Osteoblast (primary cell): ENCODE data around the gene SS18L1. TPM values are rescaled to one million over a fixed set of nuclear protein-coding genes. Genes with fewer than 3 reads are reported as not detected.

Experiments
- DNase-seq: peaks from one replicate; pipeline ENCODE4 v3.0.0; 2011; ENCODE audit warnings: low spot score, mixed read lengths; ENCODE audit not compliant: insufficient read length; ENCODE audit errors: missing footprints
- H2AFZ ChIP-seq: 2 replicates; pipeline ENCODE4 v1.6.0; 2011; ENCODE audit warnings: mild to moderate bottlenecking, low read length
- H3K27ac ChIP-seq: 2 replicates; pipeline ENCODE4 v1.5.1; 2011; ENCODE audit warnings: mild to moderate bottlenecking, low read depth, low read length, moderate library complexity
- H3K27me3 ChIP-seq: 2 replicates; pipeline ENCODE4 v1.6.0; 2012; ENCODE audit warnings: mild to moderate bottlenecking, control low read depth, inconsistent platforms, low read length, moderate library complexity; ENCODE audit not compliant: insufficient read depth
- H3K36me3 ChIP-seq: 2 replicates; pipeline ENCODE4 v1.5.1; 2011; ENCODE audit warnings: mild to moderate bottlenecking, low read length, control low read depth, moderate library complexity; ENCODE audit not compliant: insufficient read depth
- H3K4me1 ChIP-seq: 2 replicates; pipeline ENCODE4 v1.5.1; 2011; ENCODE audit warnings: mild to moderate bottlenecking, low read length, control low read depth, moderate library complexity; ENCODE audit not compliant: insufficient read depth
- H3K4me2 ChIP-seq: 2 replicates; pipeline ENCODE4 v1.6.0; 2011; ENCODE audit warnings: mild to moderate bottlenecking, low read length; ENCODE audit not compliant: insufficient read depth
- H3K4me3 ChIP-seq: fragments of 200-600 bp; sonication (generic); 3 replicates; pipeline ENCODE4 v1.5.1; 2012; ENCODE audit warnings: mild to moderate bottlenecking, low read length, inconsistent platforms; ENCODE audit not compliant: insufficient read depth
- H3K79me2 ChIP-seq: 2 replicates; pipeline ENCODE4 v1.6.0; 2012; ENCODE audit warnings: mild to moderate bottlenecking, low read length, control low read depth, inconsistent platforms; ENCODE audit not compliant: insufficient read depth
- H3K9me3 ChIP-seq: 2 replicates; pipeline ENCODE4 v1.5.1; 2011; ENCODE audit warnings: low read depth, low read length, control low read depth
- H4K20me1 ChIP-seq: 2 replicates; pipeline ENCODE4 v1.6.0; 2012; ENCODE audit warnings: mild to moderate bottlenecking, low read length, control low read depth; ENCODE audit not compliant: insufficient read depth
- CTCF ChIP-seq: IDR thresholded peaks from 2 replicates; pipeline ENCODE4 v1.5.1; 2011; ENCODE audit warnings: mild to moderate bottlenecking, low read depth, low read length, moderate library complexity; ENCODE audit errors: extremely low read depth
- total RNA-seq: library from RNA; depleted of rRNA; stranded (reverse); fragments of >200 nt; gene quantifications from 2 replicates; pipeline ENCODE4 v1.2.3, GENCODE V29; 2012

SS18L1 gene
- total RNA-seq, 1 donor, result 12.7 TPM

GRCh38 chr20:62120365-62120762 lies 23.2 kb upstream of the SS18L1 start:
- peaks cover 26% of the 10 kb centered on the region for H3K79me2 ChIP-seq
- TF ChIP-seq CTCF, result no peak
- no peaks in the 10 kb centered on the region for H3K9me3 ChIP-seq
- H3K36me3 ChIP-seq, result peaks cover 4% of the 10 kb centered on the region
- H3K27ac ChIP-seq, result no peak overlapping the region
- peaks cover 39% of the 10 kb centered on the region for H3K27me3 ChIP-seq
- no peak overlapping the region for H3K4me2 ChIP-seq
- no peak overlapping the region for H3K4me3 ChIP-seq
- DNase-seq, result peak; percentile 43
- H3K4me1 ChIP-seq, result peaks cover 15% of the 10 kb centered on the region
- H2AFZ ChIP-seq, result no peak overlapping the region
- H4K20me1 ChIP-seq, result peaks cover 23% of the 10 kb centered on the region

- Histone ChIP-seq H3K9me3 (no peaks in the 10 kb centered on the region), H2AFZ (peak overlapping the region; percentile 88), H3K36me3 (peaks cover 12% of the 10 kb centered on the region), H3K27me3 (peaks cover 32% of the 10 kb centered on the region), H3K4me3 (peak overlapping the region; percentile 85), H3K79me2 (peaks cover 29% of the 10 kb centered on the region), H3K4me1 (peaks cover 15% of the 10 kb centered on the region), H3K4me2 (peak overlapping the region; percentile 84), H4K20me1 (peaks cover 26% of the 10 kb centered on the region), H3K27ac (peak overlapping the region; percentile 93)
- TF ChIP-seq CTCF, result no peak
- DNase-seq, result no peak
Observed at GRCh38 chr20:62120990-62121775, 22.4 kb upstream of the SS18L1 start.

GRCh38 chr20:62121776-62122653 lies 21.6 kb upstream of the SS18L1 start, which contains the start of gene LSM14B:
TSS of gene LSM14B (plus strand) at chr20:62122475. CDS start at chr20:62122667, 192 bp downstream.
- Histone ChIP-seq H3K9me3 (no peaks in the 10 kb centered on the region), H3K79me2 (peaks cover 32% of the 10 kb centered on the region), H3K36me3 (peaks cover 19% of the 10 kb centered on the region), H3K27ac (peak within 1 kb of the TSS; percentile 93), H2AFZ (peak within 1 kb of the TSS; percentile 88), H3K4me2 (peak within 1 kb of the TSS; percentile 95), H3K27me3 (peaks cover 25% of the 10 kb centered on the region), H4K20me1 (peaks cover 29% of the 10 kb centered on the region), H3K4me1 (peaks cover 15% of the 10 kb centered on the region), H3K4me3 (peak within 1 kb of the TSS; percentile 85)
- DNase-seq, result peak; percentile 100
- no peak for TF ChIP-seq CTCF
